ENCODE results near the gene CFAP141. TPM values are rescaled to one million over a fixed set of nuclear protein-coding genes. Genes with fewer than 3 reads are reported as not detected.

The CFAP141 gene
- total and polyA plus RNA-seq, 2 donors from 2014 or later = not detected

DNA sequence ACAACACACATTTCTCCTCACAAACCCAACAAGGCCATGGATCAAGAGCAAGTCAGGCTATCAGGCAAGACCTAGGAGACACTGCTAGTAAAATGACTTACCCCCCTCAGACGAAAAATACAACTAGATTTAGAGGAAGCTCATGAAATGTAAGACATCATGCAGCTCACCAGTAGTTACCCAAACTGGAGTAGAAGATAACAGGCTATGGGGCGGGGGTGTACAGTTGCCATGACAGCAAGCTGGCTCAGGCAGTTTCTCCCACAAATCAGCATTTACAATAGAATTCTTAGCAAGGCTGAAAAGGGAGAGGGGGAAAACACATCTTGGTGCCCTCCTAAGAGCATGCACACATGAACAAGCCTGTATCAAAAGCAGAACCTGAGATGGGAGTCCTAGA is 28.1 kb downstream of the CFAP141 start:
- TF ChIP-seq, protein P1, sequence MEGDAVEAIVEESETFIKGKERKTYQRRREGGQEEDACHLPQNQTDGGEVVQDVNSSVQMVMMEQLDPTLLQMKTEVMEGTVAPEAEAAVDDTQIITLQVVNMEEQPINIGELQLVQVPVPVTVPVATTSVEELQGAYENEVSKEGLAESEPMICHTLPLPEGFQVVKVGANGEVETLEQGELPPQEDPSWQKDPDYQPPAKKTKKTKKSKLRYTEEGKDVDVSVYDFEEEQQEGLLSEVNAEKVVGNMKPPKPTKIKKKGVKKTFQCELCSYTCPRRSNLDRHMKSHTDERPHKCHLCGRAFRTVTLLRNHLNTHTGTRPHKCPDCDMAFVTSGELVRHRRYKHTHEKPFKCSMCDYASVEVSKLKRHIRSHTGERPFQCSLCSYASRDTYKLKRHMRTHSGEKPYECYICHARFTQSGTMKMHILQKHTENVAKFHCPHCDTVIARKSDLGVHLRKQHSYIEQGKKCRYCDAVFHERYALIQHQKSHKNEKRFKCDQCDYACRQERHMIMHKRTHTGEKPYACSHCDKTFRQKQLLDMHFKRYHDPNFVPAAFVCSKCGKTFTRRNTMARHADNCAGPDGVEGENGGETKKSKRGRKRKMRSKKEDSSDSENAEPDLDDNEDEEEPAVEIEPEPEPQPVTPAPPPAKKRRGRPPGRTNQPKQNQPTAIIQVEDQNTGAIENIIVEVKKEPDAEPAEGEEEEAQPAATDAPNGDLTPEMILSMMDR (IDR thresholded peaks at IDR 0.05; ENCODE audit: borderline replicate concordance, extremely low read depth, insufficient read depth) = no peak
- Histone ChIP-seq H3K27ac (ENCODE audit: low read depth in 2 of 2, low read length in 2 of 2) (no peak overlapping the region), H3K27me3 (ENCODE audit: control insufficient read depth, insufficient read depth, low read length) (no peaks in the 10 kb centered on the region), H3K9me3 (ENCODE audit: control insufficient read depth in 2 of 3, insufficient read depth in 1 of 3, low read length in 3 of 3) (no peaks in the 10 kb centered on the region), H3K9ac (ENCODE audit: low read length in 3 of 3) (no peak overlapping the region), H3K36me3 (ENCODE audit: control insufficient read depth in 2 of 3, insufficient read depth in 3 of 3, low read length in 3 of 3) (peaks cover 4 to 8% (median 5%) of the 10 kb centered on the region in 3 donors), H3K4me1 (ENCODE audit: control insufficient read depth in 2 of 3, insufficient read depth in 2 of 3, low read depth in 1 of 3, low read length in 3 of 3) (peaks cover 0 to 42% (median 36%) of the 10 kb centered on the region in 3 donors), H3K4me3 (ENCODE audit: low read length in 3 of 3) (no peak overlapping the region)
- no peak for FAIRE-seq
- intact Hi-C loops (cut with DNase I) = no loop called here
- no peak for DNase-seq

DNA sequence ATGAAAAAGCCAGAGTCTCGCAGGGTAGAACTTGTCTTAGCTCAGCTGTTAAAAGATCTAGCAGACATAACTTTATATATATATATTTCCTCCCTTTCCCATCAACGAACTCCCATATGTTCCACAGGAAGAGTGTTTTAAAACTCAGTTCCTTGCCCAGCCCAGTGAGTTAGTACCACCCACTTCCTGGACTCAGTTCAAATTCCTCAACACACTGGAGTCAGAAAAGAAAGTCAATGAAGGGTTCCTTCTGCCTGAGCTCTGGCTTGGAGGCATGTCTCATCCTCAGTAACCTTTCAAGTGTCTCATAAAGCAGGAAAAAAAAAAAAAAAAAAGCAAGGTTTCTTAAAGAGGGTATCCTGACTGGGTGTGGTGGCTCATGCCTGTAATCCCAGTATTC is 29.8 kb downstream of the CFAP141 start:
- FAIRE-seq = no peak
- H3K36me3 ChIP-seq (ENCODE audit: control insufficient read depth in 2 of 3, insufficient read depth in 3 of 3, low read length in 3 of 3) = peaks cover 14 to 22% (median 21%) of the 10 kb centered on the region in 3 donors

GRCh38 chr1:154174654-154175053 is 31.5 kb downstream of the CFAP141 start:
- no peak overlapping the region for H3K9ac ChIP-seq (ENCODE audit: low read length in 3 of 3)
- H3K36me3 ChIP-seq (ENCODE audit: control insufficient read depth in 2 of 3, insufficient read depth in 3 of 3, low read length in 3 of 3) = peaks cover 19 to 39% (median 33%) of the 10 kb centered on the region in 3 donors

More for the DNA sequence above, 29.8 kb downstream of the CFAP141 start:
- Histone ChIP-seq H3K9me3 (ENCODE audit: control insufficient read depth in 2 of 3, insufficient read depth in 1 of 3, low read length in 3 of 3) (no peaks in the 10 kb centered on the region), H3K27ac (ENCODE audit: low read depth in 2 of 2, low read length in 2 of 2) (no peak overlapping the region), H3K27me3 (ENCODE audit: control insufficient read depth, insufficient read depth, low read length) (no peaks in the 10 kb centered on the region), H3K4me3 (ENCODE audit: low read length in 3 of 3) (no peak overlapping the region), H3K9ac (ENCODE audit: low read length in 3 of 3) (no peak overlapping the region), H3K4me1 (ENCODE audit: control insufficient read depth in 2 of 3, insufficient read depth in 2 of 3, low read depth in 1 of 3, low read length in 3 of 3) (peaks cover 0 to 34% (median 32%) of the 10 kb centered on the region in 3 donors)
- DNase-seq = peak in 1 of 5 donors; percentile 84
- intact Hi-C loops (cut with DNase I) = no loop called here
- TF ChIP-seq, protein P1 (IDR thresholded peaks at IDR 0.05; ENCODE audit: borderline replicate concordance, extremely low read depth, insufficient read depth) = no peak

More at GRCh38 chr1:154174654-154175053, 31.5 kb downstream of the CFAP141 start:
- intact Hi-C loops (cut with DNase I) = no loop called here
- H3K4me3 ChIP-seq (ENCODE audit: low read length in 3 of 3) = no peak overlapping the region
- TF ChIP-seq, protein P1 (IDR thresholded peaks at IDR 0.05; ENCODE audit: borderline replicate concordance, extremely low read depth, insufficient read depth) = no peak
- no peaks in the 10 kb centered on the region for H3K9me3 ChIP-seq (ENCODE audit: control insufficient read depth in 2 of 3, insufficient read depth in 1 of 3, low read length in 3 of 3)
- no peaks in the 10 kb centered on the region for H3K27me3 ChIP-seq (ENCODE audit: control insufficient read depth, insufficient read depth, low read length)
- H3K27ac ChIP-seq (ENCODE audit: low read depth in 2 of 2, low read length in 2 of 2) = no peak overlapping the region
- FAIRE-seq (no peak), DNase-seq (no peak)
- peaks cover 0 to 27% (median 20%) of the 10 kb centered on the region in 3 donors for H3K4me1 ChIP-seq (ENCODE audit: control insufficient read depth in 2 of 3, insufficient read depth in 2 of 3, low read depth in 1 of 3, low read length in 3 of 3)

Measured in kidney (tissue), 14 donors.